Measurements from ENCODE around the gene SNX5. TPM values are rescaled to one million over a fixed set of nuclear protein-coding genes. Genes with fewer than 3 reads are reported as not detected.
"Not testable (repeated sequence)": the region's sequence is repeated elsewhere in the genome, so short reads cannot be mapped to it uniquely, and the experiment has no call there.

SNX5 gene
- polyA plus RNA-seq, 12 donors, result 86.1 to 144 (median 117) TPM; not detected in 1

DNA sequence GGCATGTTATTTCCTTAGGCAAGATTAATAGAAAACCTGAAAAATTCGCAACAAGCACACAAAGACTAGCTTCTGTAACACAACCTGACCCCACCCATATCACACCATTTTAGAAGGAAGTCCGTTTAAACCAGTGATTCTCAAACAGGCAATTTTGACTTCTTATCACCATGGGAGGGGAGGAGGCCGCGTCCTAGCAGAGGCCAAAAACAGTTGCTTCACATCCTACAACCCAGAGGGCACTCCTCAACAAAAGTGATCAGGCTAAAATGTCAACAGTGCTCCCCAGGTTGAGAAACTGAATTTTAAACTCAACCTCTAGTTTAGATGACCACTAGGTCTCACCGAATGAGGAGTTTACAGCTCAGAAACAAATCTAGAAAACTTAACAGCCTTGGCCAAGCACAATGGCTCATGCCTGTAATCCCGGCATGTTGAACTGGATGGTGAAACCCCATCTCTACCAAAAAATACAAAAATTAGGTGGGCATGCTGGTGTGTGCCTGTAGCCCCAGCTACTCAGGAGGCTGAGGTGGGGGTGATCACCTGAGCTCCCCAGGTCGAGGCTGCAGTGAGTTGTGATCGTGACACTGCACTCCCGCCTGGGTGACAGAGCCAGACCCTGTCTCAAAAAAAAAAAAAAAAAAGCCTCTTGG lies 3.4 kb downstream of the SNX5 start:
- no peak for DNase-seq

DNA sequence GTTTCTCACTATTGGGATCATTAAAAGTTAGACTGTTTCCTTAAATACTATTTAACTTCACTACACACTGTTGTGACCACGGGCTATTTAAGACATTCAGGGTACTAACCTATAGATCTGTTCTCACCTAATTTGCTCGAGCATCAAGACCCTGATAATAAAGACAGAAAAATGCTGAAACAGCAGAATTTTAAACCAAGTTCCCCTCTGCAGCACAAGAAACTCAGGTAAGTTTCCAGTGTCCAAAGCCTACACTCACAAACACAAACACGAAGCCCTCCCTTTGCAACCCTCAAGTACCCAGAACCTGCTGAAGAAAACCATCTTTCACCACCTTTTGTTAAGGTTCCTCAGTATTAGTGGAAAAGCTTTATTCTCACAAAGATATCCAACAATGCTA lies 4.0 kb downstream of the SNX5 start:
- no peak for DNase-seq

DNA sequence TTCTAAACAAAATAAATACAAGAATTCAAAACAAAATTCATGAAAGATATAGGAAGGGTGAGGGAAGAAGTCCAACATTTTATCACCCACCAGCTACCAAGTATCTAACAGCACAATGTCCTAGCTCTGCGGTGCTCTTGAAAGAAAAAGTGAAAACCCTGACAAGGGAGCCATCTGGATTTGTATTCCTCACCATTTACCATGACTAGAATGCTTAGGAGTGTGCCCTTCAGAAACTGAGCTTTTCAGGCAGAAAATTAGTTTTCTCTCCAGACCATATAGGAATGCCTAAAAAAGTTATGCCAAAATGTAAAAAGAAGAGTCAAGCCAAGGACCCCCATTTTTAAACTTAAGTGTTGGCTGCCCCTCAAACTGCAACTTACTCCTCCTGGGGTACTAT lies 4.5 kb downstream of the SNX5 start:
- no peak for DNase-seq

DNA sequence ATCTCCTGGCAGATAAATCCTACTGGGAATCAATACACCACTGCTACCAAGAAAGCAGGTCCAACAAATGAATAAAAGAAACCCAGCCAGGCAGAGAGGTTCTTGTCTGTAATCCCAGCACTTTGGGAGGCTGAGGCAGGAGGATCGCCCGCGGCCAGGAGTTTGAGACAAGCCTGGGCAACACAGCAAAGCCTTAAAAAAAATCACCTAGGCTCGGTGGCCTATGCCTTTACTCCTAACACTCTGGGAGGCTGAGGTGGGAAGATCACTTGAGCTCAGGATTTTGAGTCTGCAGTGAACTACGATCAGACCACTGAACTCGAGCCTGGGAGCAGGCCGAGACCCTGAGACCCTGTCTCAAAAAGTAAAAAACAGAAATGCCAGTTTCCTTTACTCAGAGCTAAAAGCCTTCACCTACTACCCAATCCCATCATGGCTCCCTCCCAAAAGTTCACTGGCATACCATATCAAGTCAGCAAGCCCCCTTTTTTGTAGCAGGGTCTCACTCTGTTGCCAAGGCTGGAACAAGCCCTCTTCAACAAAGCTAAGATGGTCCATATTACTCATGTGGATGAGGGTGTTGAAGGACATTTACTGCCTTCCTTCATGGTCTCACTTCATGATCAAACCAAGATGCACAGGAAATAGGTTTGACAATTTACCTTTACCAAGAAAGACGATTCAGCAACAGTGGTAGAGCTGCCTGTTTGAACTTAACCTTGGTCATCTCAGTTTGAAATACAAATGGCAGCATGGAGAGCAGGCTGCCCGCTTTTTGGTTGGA lies 5.3 kb downstream of the SNX5 start:
- DNase-seq, result no peak

DNA sequence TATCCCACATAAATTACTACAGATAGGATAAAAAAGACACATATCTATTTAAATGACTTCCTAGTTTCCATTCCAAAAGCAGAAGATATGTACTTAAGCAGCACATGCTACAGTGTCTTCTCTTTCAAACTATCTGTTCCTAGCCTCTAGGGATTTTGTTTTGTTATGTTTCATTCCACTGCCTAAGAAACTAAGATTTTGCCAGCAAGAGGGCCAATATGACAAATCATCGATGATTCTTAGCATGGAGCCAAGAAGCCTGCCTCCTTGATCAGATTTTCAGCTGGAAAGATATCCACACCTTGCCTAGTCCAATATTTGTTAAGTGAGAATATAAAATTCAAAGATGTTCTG lies 7.0 kb downstream of the SNX5 start:
- no peak for DNase-seq

DNA sequence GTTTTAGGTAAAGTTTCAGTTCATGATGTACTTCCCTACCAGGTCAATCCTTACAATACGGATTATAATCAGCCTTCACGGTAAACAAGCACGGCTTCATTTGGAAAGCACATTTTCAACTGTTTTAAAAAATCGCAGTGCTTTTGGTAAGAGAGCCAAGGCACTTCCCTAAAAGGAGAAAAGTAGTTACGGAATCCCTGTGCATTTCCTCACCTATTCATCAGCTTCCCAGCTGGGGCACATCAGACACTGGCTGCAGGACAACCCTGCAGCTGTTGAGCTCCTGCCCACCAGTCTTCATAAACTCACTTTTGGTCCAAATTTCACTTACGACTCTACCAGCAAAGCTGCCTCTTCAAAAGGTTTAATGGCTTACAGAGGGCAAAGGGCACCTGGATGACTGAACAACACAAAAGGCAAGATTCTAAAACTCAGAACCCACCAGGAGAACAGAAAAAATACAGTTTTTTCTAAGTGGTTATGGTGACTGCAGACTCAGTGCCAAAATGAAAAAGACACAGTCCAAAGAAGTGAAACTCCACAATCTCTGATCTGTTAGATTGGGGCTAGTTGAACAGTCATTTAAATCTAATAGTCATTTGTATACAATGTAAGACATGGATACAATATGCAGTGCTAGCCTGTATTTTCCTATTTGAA lies 7.5 kb downstream of the SNX5 start:
- DNase-seq, result no peak

DNA sequence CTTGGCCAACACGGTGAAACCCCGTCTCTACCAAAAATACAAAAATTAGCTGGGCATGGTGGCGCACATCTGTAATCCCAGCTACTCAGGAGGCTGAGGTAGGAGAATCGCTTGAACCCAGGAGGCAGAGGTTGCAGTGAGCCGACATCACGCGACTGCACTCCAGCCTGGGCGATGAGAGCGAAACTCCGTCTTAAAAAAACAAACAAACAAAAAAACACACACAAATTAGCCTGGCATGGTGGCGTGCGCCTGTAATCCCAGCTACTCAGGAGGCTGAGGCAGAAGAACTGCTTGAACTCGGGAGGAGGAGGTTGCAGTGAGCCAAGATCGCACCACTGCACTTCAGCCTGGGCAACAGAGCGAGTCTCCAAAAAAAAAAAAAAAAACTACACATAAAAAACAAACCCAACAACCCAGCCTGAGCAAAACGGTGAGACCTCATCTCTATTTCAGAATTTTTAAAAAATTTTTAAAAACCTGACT lies 8.2 kb downstream of the SNX5 start:
- not testable (repeated sequence) for DNase-seq

DNA sequence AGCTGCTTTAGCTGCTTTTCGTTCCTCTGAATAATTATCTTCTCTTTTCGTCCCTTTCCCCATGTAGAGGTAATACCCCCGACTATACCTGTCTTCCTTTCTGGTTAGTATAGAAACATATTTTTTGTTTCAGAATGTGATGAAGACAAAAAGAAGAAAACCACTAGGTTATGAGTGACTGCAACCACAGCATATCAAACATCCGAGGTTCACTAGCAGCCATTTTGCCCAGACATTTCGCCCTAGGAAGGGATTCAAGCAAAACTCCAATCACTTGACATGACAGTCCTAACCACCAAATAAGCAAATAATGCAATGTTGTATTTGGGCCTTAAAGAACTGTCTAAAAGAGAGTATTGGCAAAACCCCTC lies 9.4 kb downstream of the SNX5 start:
- no peak for DNase-seq

DNA sequence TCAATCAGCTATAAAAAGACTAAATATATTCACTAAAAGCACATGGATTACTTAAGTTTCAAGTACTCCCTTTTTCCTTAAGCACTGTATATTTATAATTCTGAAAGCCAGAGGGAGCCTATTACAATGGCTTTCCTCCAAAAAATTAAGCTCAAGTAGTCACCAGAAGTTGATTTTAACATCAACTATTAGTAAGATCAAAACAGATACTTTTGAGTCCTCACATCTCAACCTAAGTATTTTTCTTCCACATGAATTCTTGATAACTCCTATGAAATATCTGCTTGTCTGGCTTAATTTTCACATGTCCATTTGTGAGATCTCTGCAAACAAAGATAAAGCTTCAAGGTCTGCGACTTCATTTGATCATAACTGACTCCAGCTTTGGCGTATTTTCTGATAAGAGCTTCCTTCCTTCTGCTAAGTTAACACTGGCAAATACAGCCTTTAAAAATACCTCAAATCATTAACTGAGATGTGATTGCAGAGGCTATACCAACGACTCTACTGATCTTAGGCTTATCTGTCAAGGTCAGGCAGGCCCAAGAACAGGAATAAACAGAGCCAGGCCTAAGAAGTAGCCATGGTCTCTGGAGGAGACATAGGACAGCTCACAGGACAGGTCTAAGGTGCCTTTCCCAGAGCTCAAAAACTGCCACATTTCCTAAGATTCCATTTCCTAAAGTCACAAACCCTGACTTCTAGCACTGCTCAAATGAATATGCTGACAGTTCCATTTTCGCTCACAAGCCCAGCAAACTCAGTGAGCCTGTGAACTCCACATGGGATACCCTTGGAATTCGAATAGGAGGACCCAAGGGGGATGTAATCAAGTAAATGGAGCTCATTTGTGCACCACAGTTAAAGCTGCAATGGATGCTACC lies 10.0 kb downstream of the SNX5 start:
- no peak for DNase-seq

DNA sequence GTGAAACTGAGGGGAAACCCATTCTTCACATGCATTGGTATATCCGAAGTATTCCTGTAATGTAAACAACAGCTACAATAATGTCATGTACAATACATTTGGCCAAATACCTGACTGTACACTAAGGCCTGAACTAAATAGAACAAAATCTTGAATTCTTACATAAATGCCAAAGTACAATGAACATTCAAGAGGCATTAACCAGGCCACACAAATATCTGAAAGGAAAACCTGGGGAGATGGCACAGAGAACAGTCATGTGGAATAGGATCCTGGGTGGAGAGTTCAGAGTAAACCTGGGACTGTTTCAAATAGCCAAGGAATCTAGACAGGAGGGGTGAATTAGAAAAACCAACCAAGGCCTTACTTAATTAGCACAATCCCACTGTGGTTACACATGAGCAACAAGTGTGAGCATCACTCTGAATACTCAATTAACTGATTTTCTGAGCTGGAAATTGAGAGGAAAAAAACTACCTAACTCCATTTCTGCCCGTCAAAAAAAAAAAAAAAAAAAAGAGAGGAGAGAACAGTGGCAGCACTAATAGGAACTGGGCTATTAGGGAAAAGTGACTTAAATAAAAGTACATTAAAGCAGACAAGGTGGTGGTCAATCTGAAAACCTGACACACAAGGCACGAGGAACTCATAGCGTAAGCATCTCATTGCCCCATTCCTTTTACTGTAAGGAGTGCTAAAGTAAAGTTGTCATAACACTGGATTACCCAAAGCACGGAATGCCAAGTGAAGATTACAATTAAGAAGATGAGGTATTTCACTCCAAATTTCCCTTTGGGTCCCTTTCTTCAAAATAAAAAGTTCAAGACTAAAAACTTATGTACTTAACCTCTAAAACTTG lies 10.9 kb downstream of the SNX5 start:
- DNase-seq, result no peak

DNA sequence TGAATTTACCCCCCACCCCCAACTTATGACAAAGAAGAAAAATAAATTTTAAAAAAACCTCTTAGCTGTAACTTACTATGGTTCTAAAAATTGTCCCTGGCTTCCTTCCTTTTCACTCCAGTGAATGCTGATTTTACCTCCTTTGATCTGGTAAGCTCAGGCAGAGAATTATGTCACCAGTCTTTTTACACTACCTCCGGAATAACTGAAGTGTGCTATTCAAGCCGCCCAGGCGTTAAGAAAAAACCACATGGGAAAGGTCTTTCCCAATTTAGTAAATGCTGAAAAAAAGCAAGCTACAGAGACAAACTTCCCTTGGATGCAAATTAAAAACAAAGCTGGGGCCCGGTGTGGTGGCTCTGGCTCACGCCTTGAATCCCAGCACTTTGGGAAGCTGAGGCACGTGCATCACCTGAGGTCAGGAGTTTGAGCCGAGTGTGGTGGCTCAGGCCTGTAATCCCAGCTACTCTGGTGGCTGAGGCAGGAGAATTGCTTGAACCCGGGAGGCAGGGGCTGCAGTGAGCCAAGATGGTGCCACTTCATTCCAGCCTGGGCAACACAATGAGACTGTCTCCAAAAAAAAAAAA lies 12.4 kb downstream of the SNX5 start:
- no peak for DNase-seq

DNA sequence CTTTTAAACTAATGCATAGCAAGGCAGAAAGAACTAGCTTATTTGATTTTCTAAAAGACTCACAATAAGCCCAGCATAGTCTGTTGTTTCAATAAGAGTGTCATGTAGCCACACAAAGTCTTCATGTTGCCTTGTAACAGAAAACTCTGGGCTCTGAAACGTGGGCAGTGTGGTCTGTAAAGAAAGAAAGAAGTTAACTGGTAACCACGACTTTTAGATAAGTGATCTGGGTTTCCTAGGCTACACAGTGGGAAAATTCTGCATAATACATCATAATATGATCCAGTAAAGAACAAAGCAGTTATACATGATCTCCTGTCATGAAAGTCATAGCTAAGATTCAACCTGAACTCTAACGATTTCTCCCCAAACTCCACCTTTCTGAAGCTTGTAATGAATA lies 13.3 kb downstream of the SNX5 start:
- DNase-seq, result no peak

DNA sequence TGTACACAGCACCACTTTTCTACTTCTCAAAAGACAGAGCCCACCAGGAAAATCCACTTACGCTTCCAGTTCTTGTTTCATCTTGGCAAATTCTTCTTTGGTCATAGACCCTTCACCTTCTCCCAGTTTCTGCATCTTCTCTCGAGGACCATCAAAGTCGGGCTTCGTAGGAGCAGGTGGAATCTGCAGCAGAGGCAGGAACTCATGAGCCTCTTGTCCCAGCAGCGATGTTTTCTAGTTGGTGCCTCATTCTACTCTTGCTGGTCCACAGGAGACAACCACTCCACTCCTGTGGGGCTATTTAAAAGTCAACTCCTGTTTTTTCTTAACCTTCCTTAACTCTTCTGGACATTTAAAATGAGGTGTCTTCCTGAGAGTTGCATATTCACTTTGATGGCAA lies 14.7 kb downstream of the SNX5 start:
- no peak for DNase-seq

DNA sequence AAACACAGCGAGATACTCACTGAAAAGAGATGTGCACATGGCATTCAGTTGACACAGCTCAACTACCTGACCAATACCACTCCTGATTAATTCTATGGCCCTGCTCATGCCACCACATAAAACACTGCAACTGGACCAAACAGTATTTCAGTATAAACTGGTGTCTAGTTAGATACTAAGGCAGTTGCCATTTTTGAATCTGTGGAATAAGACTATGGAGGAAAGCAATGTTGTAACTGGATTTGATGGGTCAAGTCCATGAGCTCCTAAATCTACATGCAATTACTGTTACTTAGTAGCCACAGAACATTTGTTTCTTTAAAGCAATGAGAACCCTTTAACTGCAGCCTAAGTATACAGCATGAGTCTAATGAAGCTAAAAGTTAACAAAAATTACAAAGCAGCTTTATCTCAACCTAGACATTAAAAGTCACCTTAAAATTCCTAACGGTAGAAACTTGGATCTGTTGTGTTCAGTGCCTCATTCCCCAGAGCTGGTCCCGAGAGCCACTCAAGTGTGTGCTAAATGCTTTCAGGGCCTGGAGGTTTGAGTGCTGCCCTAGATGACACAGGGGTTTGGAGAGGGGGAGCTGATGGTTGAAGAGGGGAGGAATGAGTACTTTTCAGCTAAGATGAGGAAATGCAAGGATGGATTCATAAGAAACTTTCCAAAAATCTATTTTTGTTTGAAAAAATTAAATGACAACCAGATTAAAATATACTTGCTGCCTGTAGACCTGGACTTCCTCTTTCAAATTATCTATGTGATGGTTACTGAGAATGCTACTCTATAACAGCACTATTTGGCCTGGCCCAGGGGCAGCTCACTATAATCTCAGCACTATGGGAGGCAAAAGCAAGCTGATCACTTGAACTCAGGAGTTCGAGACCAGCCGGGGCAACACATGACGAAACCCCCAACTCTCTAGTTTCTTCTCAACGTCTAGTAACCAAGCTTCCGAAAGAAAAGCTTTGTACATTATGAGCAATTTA lies 15.6 kb downstream of the SNX5 start:
- DNase-seq, result no peak

DNA sequence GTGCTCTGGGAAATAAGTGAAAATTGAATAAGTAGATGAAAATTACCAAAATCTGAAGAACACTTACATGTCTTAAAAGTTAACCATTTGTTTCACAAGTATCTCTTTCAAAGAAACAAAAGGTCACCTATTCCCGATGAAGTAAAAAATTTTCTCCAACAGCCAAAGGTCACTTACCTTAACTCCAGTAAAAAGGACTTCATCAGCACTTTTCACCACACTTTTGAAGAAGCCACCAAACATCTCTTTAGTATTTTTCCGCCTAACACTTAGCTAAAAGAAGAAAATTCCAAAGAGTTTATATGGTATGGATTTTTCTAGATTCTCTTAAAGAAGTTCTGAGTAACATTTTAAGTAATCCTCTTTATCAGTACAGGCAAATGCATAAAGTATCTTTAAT lies 17.3 kb downstream of the SNX5 start:
- no peak for DNase-seq

DNA sequence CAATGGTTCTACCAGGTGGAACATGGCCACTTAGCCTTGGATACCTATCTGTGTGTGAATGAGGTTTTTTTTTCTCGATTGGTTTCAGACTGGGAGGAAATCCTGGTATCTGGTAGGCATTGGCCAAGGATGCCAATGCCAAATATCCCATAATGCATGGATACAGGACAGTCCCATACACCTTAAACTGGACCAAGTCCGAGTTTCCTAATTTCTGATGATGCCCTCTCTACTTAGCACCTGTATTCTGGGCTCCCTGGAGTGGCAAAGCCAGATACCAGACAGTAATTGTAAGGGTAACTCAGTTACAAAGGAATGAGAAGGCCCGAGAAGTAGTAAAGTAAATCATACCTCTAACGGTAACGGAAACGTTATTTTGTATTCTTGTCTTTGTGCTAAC lies 17.9 kb downstream of the SNX5 start:
- DNase-seq, result no peak

DNA sequence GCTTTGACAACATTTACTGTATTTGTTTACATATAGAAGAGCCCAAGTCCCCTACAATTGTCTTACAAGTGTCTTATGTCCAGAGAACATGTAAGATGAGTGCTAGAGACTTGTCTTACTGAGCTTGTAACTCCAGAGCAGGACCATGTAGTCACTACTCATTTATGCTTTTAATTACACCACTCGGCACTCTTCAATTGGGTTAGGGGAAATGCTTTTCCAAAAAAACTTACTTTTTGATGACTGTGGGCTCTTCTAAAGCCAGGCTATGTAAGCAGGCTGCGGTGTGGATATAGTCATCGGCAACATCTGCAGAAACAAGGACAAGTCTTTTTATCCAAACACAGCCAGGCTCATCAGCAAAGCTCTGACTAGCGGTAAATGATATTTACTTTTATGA lies 18.7 kb downstream of the SNX5 start:
- no peak for DNase-seq

DNA sequence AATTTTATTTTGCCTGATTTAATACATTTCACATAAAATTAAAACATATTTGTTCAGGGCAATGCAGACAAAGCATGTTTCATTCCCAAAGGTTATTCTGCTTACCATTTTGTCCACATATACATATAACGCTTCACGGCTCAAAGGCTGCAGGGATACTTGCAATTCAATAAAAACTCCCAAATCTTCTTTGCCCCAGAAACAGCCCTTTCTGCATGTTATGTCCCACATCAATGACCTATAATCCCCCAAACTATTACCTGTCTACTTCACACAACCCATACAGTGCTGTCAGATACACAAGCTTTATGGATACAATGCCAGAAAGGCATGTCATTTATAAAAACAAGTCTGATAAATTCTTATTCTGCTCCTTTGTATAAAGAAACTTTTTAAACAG lies 20.2 kb downstream of the SNX5 start:
- no peak for DNase-seq

DNA sequence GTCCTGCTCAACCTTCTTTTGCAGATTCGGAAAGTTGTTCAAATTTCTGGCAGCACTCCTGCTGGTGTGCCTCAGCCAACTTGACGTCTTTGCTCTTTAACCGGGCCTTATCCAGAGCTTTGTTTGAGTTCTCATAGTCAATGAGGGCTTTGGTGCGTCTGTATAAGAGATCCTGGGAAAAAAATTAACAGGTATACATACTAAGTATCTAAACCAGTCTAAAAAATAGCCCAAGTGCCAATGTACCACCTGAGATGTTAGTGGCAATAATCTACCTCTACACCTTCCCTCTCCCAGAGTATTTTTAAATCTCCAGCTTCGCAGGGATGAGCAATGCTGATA lies 21.1 kb downstream of the SNX5 start:
- no peak for DNase-seq
